Esophagus muscularis mucosa (tissue), 3 donors: ENCODE measurements around the gene TMEM138.
"Not testable (repeated sequence)": the region's sequence is repeated elsewhere in the genome, so short reads cannot be mapped to it uniquely, and the experiment has no call there.

ENCODE experiments used
- EP300 ChIP-seq: sonication (generic); formaldehyde crosslinking; IDR thresholded peaks from one replicate; pipeline ENCODE4 v1.6.1; 2017; ENCODE audit warnings: antibody characterized with exemption
- POLR2AphosphoS5 ChIP-seq, 2 donors: sonication (generic); formaldehyde crosslinking; IDR thresholded peaks; one replicate each; pipeline ENCODE4 v1.6.1; 2017; ENCODE audit warnings: antibody characterized with exemption in 2 of 2

- TF ChIP-seq EP300; POLR2AphosphoS5 (IDR thresholded peaks at IDR 0.05): not testable (repeated sequence)
Measured at GRCh38 chr11:61383859-61384258, 21.7 kb downstream of the TMEM138 start.
